Right lobe of liver (tissue), 6 donors: ENCODE measurements around the gene CNPPD1. TPM values are rescaled to one million over a fixed set of nuclear protein-coding genes. Genes with fewer than 3 reads are reported as not detected.

Experiments used
- ATAC-seq, 4 donors: fragments of 200-7000 bp; cut with Tn5 transposase; one replicate each; pipeline ENCODE4 v1.9.1; 2020; ENCODE audit warnings: mild to moderate bottlenecking in 4 of 4, moderate library complexity in 4 of 4
- DNase-seq, 3 donors: peaks; one replicate each; pipeline ENCODE4 v3.0.0-alpha.2; 2020
- H3K27ac ChIP-seq, 3 donors: fragments of 200-600 bp; one replicate each; pipeline ENCODE4 v1.8.0; 2022
- H3K27me3 ChIP-seq, 2 donors: fragments of 200-600 bp; one replicate each; pipeline ENCODE4 v1.8.0; 2022
- H3K36me3 ChIP-seq, 4 donors: fragments of 200-600 bp; sonication (generic) in 1 of 4; one replicate each; pipeline versions ENCODE4 v1.5.1 to v1.8.0; 2017 to 2022; ENCODE audit warnings: control low read depth in 1 of 4
- H3K4me1 ChIP-seq, 4 donors: fragments of 200-600 bp; sonication (generic) in 1 of 4; one replicate each; pipeline versions ENCODE4 v1.5.1 to v1.8.0; 2017 to 2022; ENCODE audit warnings: control low read depth in 1 of 4
- H3K4me3 ChIP-seq, 3 donors: fragments of 200-600 bp; one replicate each; pipeline ENCODE4 v1.8.0; 2022
- H3K9me3 ChIP-seq, 4 donors: fragments of 200-600 bp; sonication (generic) in 1 of 4; one replicate each; pipeline versions ENCODE4 v1.5.1 to v1.8.0; 2017 to 2022; ENCODE audit warnings: control low read depth in 1 of 4
- POLR2A ChIP-seq: fragments of 450-650 bp; IDR thresholded peaks from one replicate; pipeline ENCODE4 v1.6.1; 2017; ENCODE audit warnings: antibody characterized with exemption, mild to moderate bottlenecking
- WGBS: methylation state at CpG from one replicate; pipeline ENCODE4 v1.1.6; 2018; ENCODE audit warnings: low coverage, low lambda C conversion rate; ENCODE audit not compliant: insufficient coverage; ENCODE audit errors: missing lambda C conversion rate; 5-methylcytosine and 5-hydroxymethylcytosine counted together
- intact Hi-C, 2 donors: fragments of 100-400 bp; cut with DNase I; formaldehyde crosslinking; loops; one replicate each; pipeline versions ENCODE4 v1.11.2 to v1.14.1; 2022
- total RNA-seq, 6 experiments: library from RNA; depleted of rRNA in 2 of 6; stranded (reverse); fragments of >200 nt in 2 of 6; fragmentation: NEBNext Ultra II Directional in 3 of 6; extraction: Animal tissue kit (Norgen Biotek cat#: 25700) in 3 of 6; gene quantifications; one replicate each; pipeline versions ENCODE4 v1.1.0 to v1.2.4, GENCODE V29; 2016 to 2023
- TF ChIP-seq, protein P1 (sequence below), 4 donors: fragments of 200-600 bp in 3 of 4; fragments of 450-650 bp in 1 of 4; IDR thresholded peaks; one replicate each; pipeline versions ENCODE4 v1.5.1 to v1.8.0; 2016 to 2022; ENCODE audit warnings: antibody characterized with exemption in 4 of 4, mild to moderate bottlenecking in 2 of 4
- donor health status: DM: no; HTN: yes; CAD: no.
- donor health status: DM: no; HTN: no; CAD: no.
- donor health status: DM: no; HTN: no; CAD: no.
- donor health status: DM: no; HTN: yes; CAD: no.
- donor health status: DM: no; HTN: yes; CAD: no.

CNPPD1 gene
- total RNA-seq, 6 experiments from 2014 or later: 22.3 to 37.1 (median 30.2) TPM

DNA sequence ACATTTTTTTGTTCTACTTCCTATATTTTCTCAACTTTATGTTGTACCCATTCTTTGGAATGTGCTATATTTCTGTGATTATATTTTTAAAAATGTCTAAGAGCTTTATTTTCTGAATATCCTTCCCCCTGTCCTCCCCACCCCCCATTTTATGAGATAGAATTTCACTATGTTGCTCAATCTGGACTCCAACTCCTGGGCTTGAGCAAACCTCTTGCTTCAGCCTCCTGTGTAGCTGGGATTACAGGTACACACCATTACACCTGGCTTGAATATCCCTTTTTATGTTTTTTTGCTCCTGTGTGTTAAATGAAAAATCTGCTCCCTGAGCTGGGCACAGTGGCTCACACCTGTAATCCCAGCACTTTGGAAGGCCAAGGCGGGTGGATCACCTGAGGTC lies 20.7 kb upstream of the CNPPD1 start:
- WGBS: 89% methylated on average over 1 of the region's 1 CpG
- no peak overlapping the region for H3K27ac ChIP-seq
- ATAC-seq (no peak), DNase-seq (no peak)
- no peak for TF ChIP-seq POLR2A
- TF ChIP-seq, protein P1, sequence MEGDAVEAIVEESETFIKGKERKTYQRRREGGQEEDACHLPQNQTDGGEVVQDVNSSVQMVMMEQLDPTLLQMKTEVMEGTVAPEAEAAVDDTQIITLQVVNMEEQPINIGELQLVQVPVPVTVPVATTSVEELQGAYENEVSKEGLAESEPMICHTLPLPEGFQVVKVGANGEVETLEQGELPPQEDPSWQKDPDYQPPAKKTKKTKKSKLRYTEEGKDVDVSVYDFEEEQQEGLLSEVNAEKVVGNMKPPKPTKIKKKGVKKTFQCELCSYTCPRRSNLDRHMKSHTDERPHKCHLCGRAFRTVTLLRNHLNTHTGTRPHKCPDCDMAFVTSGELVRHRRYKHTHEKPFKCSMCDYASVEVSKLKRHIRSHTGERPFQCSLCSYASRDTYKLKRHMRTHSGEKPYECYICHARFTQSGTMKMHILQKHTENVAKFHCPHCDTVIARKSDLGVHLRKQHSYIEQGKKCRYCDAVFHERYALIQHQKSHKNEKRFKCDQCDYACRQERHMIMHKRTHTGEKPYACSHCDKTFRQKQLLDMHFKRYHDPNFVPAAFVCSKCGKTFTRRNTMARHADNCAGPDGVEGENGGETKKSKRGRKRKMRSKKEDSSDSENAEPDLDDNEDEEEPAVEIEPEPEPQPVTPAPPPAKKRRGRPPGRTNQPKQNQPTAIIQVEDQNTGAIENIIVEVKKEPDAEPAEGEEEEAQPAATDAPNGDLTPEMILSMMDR (IDR thresholded peaks at IDR 0.05): no peak
- no peaks in the 10 kb centered on the region for H3K27me3 ChIP-seq
- H3K36me3 ChIP-seq: no peaks in the 10 kb centered on the region
- intact Hi-C loops: no loop called here
- no peaks in the 10 kb centered on the region for H3K9me3 ChIP-seq
- H3K4me3 ChIP-seq: no peak overlapping the region
- H3K4me1 ChIP-seq: no peaks in the 10 kb centered on the region

DNA sequence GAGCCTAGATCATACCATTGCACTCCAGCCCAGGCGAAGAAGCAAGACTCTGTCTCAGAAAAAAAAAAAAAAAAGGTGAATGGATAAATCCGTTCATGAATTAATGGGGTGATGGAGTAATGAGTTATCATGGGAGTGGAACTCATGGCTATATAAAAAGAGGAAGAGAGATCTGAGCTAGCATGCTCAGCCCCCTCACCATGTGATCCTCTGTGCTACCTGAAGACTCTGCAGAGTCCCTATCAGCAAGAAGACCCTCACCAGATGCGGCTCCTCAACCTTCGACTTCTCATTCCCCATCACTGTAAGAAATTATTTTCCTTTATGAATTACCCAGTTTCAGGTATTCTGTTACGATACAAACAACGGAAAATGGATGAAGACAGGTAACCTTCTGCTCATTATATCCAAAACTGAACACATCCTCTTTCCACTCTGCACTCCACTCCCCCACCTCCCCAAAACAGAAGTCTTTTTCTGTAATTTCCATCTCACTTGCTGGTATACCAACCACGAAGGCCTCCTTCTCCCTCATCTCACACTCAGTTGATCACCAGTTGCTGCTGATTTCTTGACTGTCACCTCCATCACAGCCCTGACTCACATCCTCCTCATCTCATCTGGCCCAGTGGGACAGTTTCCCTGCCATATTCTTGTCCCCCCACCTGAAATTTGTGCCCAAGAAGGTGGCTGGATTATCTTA lies 10.2 kb upstream of the CNPPD1 start:
- 87% methylated on average over 5 of the region's 7 CpGs for WGBS
- TF ChIP-seq, protein P1 (IDR thresholded peaks at IDR 0.05): no peak
- no peak for TF ChIP-seq POLR2A
- ATAC-seq (no peak), DNase-seq (no peak)
- H3K27ac ChIP-seq: no peak overlapping the region
- H3K4me1 ChIP-seq: no peaks in the 10 kb centered on the region
- no peaks in the 10 kb centered on the region for H3K27me3 ChIP-seq
- peaks cover 0 to 31% (median 10%) of the 10 kb centered on the region in 4 donors for H3K36me3 ChIP-seq
- no peaks in the 10 kb centered on the region for H3K9me3 ChIP-seq
- H3K4me3 ChIP-seq: no peak overlapping the region
- intact Hi-C loops: no loop called here

DNA sequence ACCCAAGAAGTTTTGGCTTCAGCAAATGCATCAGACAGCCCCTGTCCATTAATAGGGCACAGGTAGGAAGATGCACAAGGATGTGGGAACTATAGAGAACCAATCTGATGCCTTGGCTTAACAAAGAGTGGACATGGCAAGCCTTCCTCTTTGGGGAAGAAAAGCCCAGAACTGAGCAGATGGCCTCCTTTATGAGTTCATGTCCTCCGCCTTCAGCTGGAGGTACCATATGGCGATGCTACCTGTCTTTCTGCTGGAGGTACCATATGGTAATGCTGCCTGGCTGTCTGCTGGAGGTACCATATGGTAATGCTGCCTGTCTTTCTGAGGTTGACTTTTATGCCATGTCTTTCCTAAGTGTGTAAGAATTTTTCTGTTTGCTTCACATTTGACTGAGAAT lies 7.4 kb upstream of the CNPPD1 start:
- peaks cover 0 to 7% (median 1%) of the 10 kb centered on the region in 4 donors for H3K4me1 ChIP-seq
- ATAC-seq (no peak), DNase-seq (no peak)
- TF ChIP-seq, protein P1 (IDR thresholded peaks at IDR 0.05): no peak
- no peak for TF ChIP-seq POLR2A
- no peak overlapping the region for H3K27ac ChIP-seq
- no peaks in the 10 kb centered on the region for H3K9me3 ChIP-seq
- no peaks in the 10 kb centered on the region for H3K27me3 ChIP-seq
- intact Hi-C loops: no loop called here
- 100% methylated on average over 2 of the region's 2 CpGs for WGBS
- H3K4me3 ChIP-seq: no peak overlapping the region
- H3K36me3 ChIP-seq: peaks cover 0 to 55% (median 19%) of the 10 kb centered on the region in 4 donors

DNA sequence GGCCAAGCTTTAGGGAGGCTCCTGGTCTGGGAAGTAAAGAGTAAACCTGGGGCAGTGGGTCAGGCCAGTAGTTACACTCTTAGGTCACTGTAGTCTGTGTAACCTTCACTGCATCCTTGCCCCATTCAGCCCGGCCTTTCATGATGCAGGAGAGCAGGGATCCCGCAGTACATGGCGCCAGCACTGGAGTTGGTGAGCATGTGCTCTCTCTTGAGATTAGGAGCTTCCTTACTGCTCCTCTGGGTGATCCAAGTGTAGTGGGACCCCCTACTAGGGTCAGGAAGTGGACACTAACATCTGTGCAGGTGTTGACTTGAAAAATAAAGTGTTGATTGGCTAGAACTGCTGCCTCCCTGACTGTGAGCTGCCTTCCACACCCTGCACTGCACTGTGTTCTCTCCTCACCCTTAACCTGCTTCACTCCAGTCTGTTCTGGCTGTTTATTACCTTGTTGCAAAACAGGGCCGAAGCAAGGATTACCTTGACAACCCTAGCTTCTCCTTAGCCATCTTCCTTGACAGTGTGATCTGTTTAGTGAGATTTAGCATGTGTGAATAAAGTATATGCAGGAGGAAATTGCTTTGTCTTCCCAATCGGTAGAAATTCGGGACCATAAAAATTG lies 6.5 kb upstream of the CNPPD1 start:
- H3K9me3 ChIP-seq: no peaks in the 10 kb centered on the region
- no peak for ATAC-seq
- H3K36me3 ChIP-seq: peaks cover 0 to 55% (median 19%) of the 10 kb centered on the region in 4 donors
- no peak overlapping the region for H3K4me3 ChIP-seq
- H3K27me3 ChIP-seq: no peaks in the 10 kb centered on the region
- no peak for TF ChIP-seq POLR2A
- TF ChIP-seq, protein P1 (IDR thresholded peaks at IDR 0.05): no peak
- H3K27ac ChIP-seq: no peak overlapping the region
- DNase-seq: no peak
- 88% methylated on average over 3 of the region's 6 CpGs for WGBS
- peaks cover 0 to 12% (median 4%) of the 10 kb centered on the region in 4 donors for H3K4me1 ChIP-seq
- intact Hi-C loops: no loop called here
